ENCODE results near the gene ZDHHC14. TPM values are rescaled to one million over a fixed set of nuclear protein-coding genes. Genes with fewer than 3 reads are reported as not detected.
A peak's percentile ranks its signal among the peaks of the same experiment; 100 is the strongest.
"Not testable (repeated sequence)": the region's sequence is repeated elsewhere in the genome, so short reads cannot be mapped to it uniquely, and the experiment has no call there.

ZDHHC14 gene
- total RNA-seq, 1 donor from 2014 or later = 14.5 TPM

- intact Hi-C loops (cut with DNase I) = no loop called here
- H3K9me3 ChIP-seq = no peaks in the 10 kb centered on the region
- peak overlapping the region; percentile 72 to 80 for H3K27ac ChIP-seq
- H3K27me3 ChIP-seq = no peaks in the 10 kb centered on the region
- H3K4me1 ChIP-seq = no peaks in the 10 kb centered on the region
- H3K4me3 ChIP-seq = peak overlapping the region in 1 of 2 donors; percentile 19
- no peak for TF ChIP-seq CTCF (IDR thresholded peaks at IDR 0.05)
- DNase-seq (ENCODE audit: low spot score in 2 of 2) = no peak
- H3K36me3 ChIP-seq = no peaks in the 10 kb centered on the region
Measured at GRCh38 chr6:157716251-157716995, 335.4 kb downstream of the ZDHHC14 start.

- intact Hi-C loops (cut with DNase I) = no loop called here
- H3K27ac ChIP-seq = peak overlapping the region; percentile 72 to 80
- no peaks in the 10 kb centered on the region for H3K36me3 ChIP-seq
- no peaks in the 10 kb centered on the region for H3K4me1 ChIP-seq
- no peaks in the 10 kb centered on the region for H3K27me3 ChIP-seq
- DNase-seq (ENCODE audit: low spot score in 2 of 2) = no peak
- H3K9me3 ChIP-seq = no peaks in the 10 kb centered on the region
- TF ChIP-seq CTCF (IDR thresholded peaks at IDR 0.05) = no peak
- H3K4me3 ChIP-seq = peak overlapping the region in 1 of 2 donors; percentile 2
Measured at GRCh38 chr6:157717340-157717748, 336.4 kb downstream of the ZDHHC14 start.

- no peak for DNase-seq (ENCODE audit: low spot score in 2 of 2)
- no peak for TF ChIP-seq CTCF (IDR thresholded peaks at IDR 0.05)
- peaks cover 0 to 4% of the 10 kb centered on the region in 2 donors for H3K4me1 ChIP-seq
- H3K4me3 ChIP-seq = no peak overlapping the region
- peak overlapping the region in 1 of 2 donors; percentile 20 for H3K27ac ChIP-seq
- no peaks in the 10 kb centered on the region for H3K36me3 ChIP-seq
- no peaks in the 10 kb centered on the region for H3K27me3 ChIP-seq
- intact Hi-C loops (cut with DNase I) = no loop called here
- no peaks in the 10 kb centered on the region for H3K9me3 ChIP-seq
Measured at GRCh38 chr6:157718503-157719187, 337.7 kb downstream of the ZDHHC14 start.

GRCh38 chr6:157720964-157721363, 340.0 kb downstream of the ZDHHC14 start:
- DNase-seq (ENCODE audit: low spot score in 2 of 2); H3K27ac ChIP-seq; H3K4me1 ChIP-seq; H3K27me3 ChIP-seq; H3K36me3 ChIP-seq; intact Hi-C loops (cut with DNase I); H3K4me3 ChIP-seq: not testable (repeated sequence)
- peaks cover 0 to 14% of the 10 kb centered on the region in 2 donors for H3K9me3 ChIP-seq

- intact Hi-C loops (cut with DNase I) = no loop called here
- Histone ChIP-seq H3K36me3 (no peaks in the 10 kb centered on the region), H3K4me3 (no peak overlapping the region), H3K27me3 (no peaks in the 10 kb centered on the region), H3K4me1 (peaks cover 0 to 8% of the 10 kb centered on the region in 2 donors), H3K9me3 (peaks cover 0 to 14% of the 10 kb centered on the region in 2 donors), H3K27ac (no peak overlapping the region)
- TF ChIP-seq CTCF (IDR thresholded peaks at IDR 0.05) = no peak
- no peak for DNase-seq (ENCODE audit: low spot score in 2 of 2)
Measured at GRCh38 chr6:157721426-157721825, 340.4 kb downstream of the ZDHHC14 start.

GRCh38 chr6:157721830-157722229, 340.8 kb downstream of the ZDHHC14 start:
- no peaks in the 10 kb centered on the region for H3K36me3 ChIP-seq
- H3K27ac ChIP-seq = no peak overlapping the region
- no peaks in the 10 kb centered on the region for H3K27me3 ChIP-seq
- intact Hi-C loops (cut with DNase I) = no loop called here
- H3K9me3 ChIP-seq = peaks cover 0 to 14% of the 10 kb centered on the region in 2 donors
- peaks cover 0 to 8% of the 10 kb centered on the region in 2 donors for H3K4me1 ChIP-seq
- DNase-seq (ENCODE audit: low spot score in 2 of 2) = no peak
- H3K4me3 ChIP-seq = no peak overlapping the region
- TF ChIP-seq CTCF (IDR thresholded peaks at IDR 0.05) = no peak

Data from ascending aorta (tissue), 2 donors.